Liver (tissue), 9 donors: ENCODE data around the gene IRF9. TPM values are rescaled to one million over a fixed set of nuclear protein-coding genes. Genes with fewer than 3 reads are reported as not detected.

ENCODE experiments used
- DNase-seq: peaks from one replicate; pipeline ENCODE4 v3.0.0-alpha.2; 2017; ENCODE audit warnings: low spot score
- H3K27ac ChIP-seq, 2 donors: one replicate each; pipeline ENCODE4 v1.7.0; 2013; ENCODE audit warnings: inconsistent platforms in 2 of 2, low read length in 2 of 2, control low read depth in 1 of 2, low read depth in 1 of 2, mild to moderate bottlenecking in 1 of 2
- H3K27me3 ChIP-seq, 4 donors: one replicate each; pipeline versions ENCODE4 v1.6.1 to v1.7.0; 2013; ENCODE audit warnings: low read length in 3 of 4, inconsistent platforms in 1 of 4, mild to moderate bottlenecking in 1 of 4, moderate library complexity in 1 of 4; ENCODE audit not compliant: control insufficient read depth in 4 of 4, insufficient read depth in 4 of 4
- H3K36me3 ChIP-seq, 4 donors: one replicate each; pipeline versions ENCODE4 v1.6.1 to v1.7.0; 2013; ENCODE audit warnings: low read length in 3 of 4, mild to moderate bottlenecking in 3 of 4, low read depth in 1 of 4, moderate library complexity in 1 of 4; ENCODE audit not compliant: control insufficient read depth in 4 of 4, insufficient read depth in 3 of 4
- H3K4me1 ChIP-seq, 4 donors: one replicate each; pipeline versions ENCODE4 v1.6.1 to v1.7.0; 2013; ENCODE audit warnings: low read length in 3 of 4, mild to moderate bottlenecking in 3 of 4, moderate library complexity in 1 of 4; ENCODE audit not compliant: control insufficient read depth in 4 of 4, insufficient read depth in 4 of 4
- H3K4me3 ChIP-seq, 3 donors: one replicate each; pipeline versions ENCODE4 v1.6.1 to v1.7.0; 2013; ENCODE audit warnings: low read length in 3 of 3, control low read depth in 1 of 3, low read depth in 1 of 3, mild to moderate bottlenecking in 1 of 3
- H3K9ac ChIP-seq, 2 donors: one replicate each; pipeline ENCODE4 v1.7.0; 2013; ENCODE audit warnings: low read length in 2 of 2, mild to moderate bottlenecking in 2 of 2, moderate library complexity in 2 of 2, control low read depth in 1 of 2, low read depth in 1 of 2
- H3K9me3 ChIP-seq, 4 donors: one replicate each; pipeline versions ENCODE4 v1.6.1 to v1.7.0; 2013; ENCODE audit warnings: low read length in 3 of 4; ENCODE audit not compliant: control insufficient read depth in 4 of 4
- EGR1 ChIP-seq, 2 donors: IDR thresholded peaks; 2 replicates each; pipeline ENCODE4 v1.6.1; 2016 to 2018; ENCODE audit warnings: antibody characterized with exemption in 2 of 2, low read depth in 2 of 2
- FOXA1 ChIP-seq: IDR thresholded peaks from 2 replicates; pipeline ENCODE4 v1.6.1; 2016; ENCODE audit warnings: antibody characterized with exemption
- FOXA2 ChIP-seq: IDR thresholded peaks from 2 replicates; pipeline ENCODE4 v1.6.1; 2016; ENCODE audit warnings: antibody characterized with exemption
- GABPA ChIP-seq, 2 donors: IDR thresholded peaks in 1 of 2; conservative IDR thresholded peaks in 1 of 2; 2 replicates each; pipeline ENCODE4 v1.6.1; 2016; ENCODE audit warnings: antibody characterized with exemption in 2 of 2, mild to moderate bottlenecking in 1 of 2, moderate library complexity in 1 of 2
- HNF4A ChIP-seq, 2 donors: conservative IDR thresholded peaks; 2 replicates each; pipeline ENCODE4 v1.6.1; 2016; ENCODE audit warnings: antibody characterized with exemption in 2 of 2, mild to moderate bottlenecking in 2 of 2
- HNF4G ChIP-seq: IDR thresholded peaks from 2 replicates; pipeline ENCODE4 v1.6.1; 2016; ENCODE audit warnings: antibody characterized with exemption
- JUND ChIP-seq, 2 donors: IDR thresholded peaks; 2 replicates each; pipeline ENCODE4 v1.6.1; 2016; ENCODE audit warnings: antibody characterized with exemption in 2 of 2
- RAD21 ChIP-seq, 2 donors: IDR thresholded peaks; 2 replicates each; pipeline ENCODE4 v1.6.1; 2016; ENCODE audit warnings: antibody characterized with exemption in 2 of 2, mild to moderate bottlenecking in 2 of 2
- RXRA ChIP-seq, 2 donors: IDR thresholded peaks; 2 replicates each; pipeline ENCODE4 v1.6.1; 2017 to 2018; ENCODE audit warnings: antibody characterized with exemption in 2 of 2, mild to moderate bottlenecking in 1 of 2
- TAF1 ChIP-seq: conservative IDR thresholded peaks from 2 replicates; pipeline ENCODE4 v1.6.1; 2016; ENCODE audit warnings: antibody characterized with exemption, mild to moderate bottlenecking
- YY1 ChIP-seq: IDR thresholded peaks from 2 replicates; pipeline ENCODE4 v1.6.1; 2016; ENCODE audit warnings: antibody characterized with exemption, mild to moderate bottlenecking
- WGBS: extraction: QIAGEN DNeasy Blood & Tissue Kit; methylation state at CpG from one replicate; pipeline ENCODE4 v1.1.7; 2013; 5-methylcytosine and 5-hydroxymethylcytosine counted together
- polyA plus RNA-seq, 2 donors: library from polyadenylated mRNA; stranded (reverse) in 1 of 2; unstranded in 1 of 2; fragments of 200-250 nt in 1 of 2; fragments of >200 nt in 1 of 2; fragmentation: Nextera tagmentation in 1 of 2; extraction: Ambion mirVana in 1 of 2; gene quantifications; one replicate each; pipeline versions ENCODE4 v1.2.1 to v1.2.3, GENCODE V29; 2013 to 2015
- total RNA-seq, 2 donors: library from RNA; depleted of rRNA; stranded (reverse); fragments of >200 nt; gene quantifications; one replicate each; pipeline ENCODE4 v1.2.3, GENCODE V29; 2014
- TF ChIP-seq, protein P1 (sequence below): IDR thresholded peaks from 2 replicates; pipeline ENCODE4 v1.6.1; 2016; ENCODE audit warnings: antibody characterized with exemption
- TF ChIP-seq, protein P2 (sequence below): fragments of 150-350 bp; IDR thresholded peaks from 2 replicates; pipeline ENCODE4 v1.5.1; 2017; ENCODE audit warnings: improper control_type of control experiment, low read depth, low read length; ENCODE audit not compliant: missing input control
- TF ChIP-seq, protein P3 (sequence below): IDR thresholded peaks from 2 replicates; pipeline ENCODE4 v1.6.1; 2016; ENCODE audit warnings: antibody characterized with exemption
- donor health status: healthy.
- donor health status: healthy.
- donor health status: healthy.
- donor health status: healthy.
- donor health status: healthy.

The IRF9 gene
- total and polyA plus RNA-seq, 4 donors: 37.9 to 60.9 (median 51.0) TPM

DNA sequence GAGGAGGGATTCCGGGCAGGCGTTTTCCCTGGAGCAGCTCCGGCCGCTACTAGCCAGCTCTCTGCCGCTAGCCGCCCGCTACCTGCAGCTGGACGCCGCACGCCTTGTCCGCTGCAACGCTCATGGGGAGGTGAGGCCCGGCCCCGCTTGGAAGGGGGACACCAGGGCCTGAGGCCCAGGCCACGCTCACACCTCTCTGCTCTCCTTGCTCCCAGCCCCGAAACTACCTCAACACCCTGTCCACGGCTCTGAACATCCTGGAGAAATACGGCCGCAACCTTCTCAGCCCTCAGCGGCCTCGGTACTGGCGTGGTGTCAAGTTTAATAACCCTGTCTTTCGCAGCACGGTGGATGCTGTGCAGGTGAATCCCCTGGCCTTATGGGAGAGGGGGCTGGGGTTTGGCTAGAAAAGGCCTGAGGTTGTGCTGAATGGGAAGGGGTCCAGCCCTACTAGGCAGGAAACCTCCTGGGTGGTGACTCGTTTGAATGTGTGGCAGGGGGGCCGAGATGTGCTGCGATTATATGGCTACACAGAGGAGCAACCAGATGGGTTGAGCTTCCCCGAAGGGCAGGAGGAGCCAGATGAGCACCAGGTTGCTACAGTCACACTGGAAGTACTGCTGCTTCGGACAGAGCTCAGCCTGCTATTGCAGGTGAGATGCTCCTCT, 13.2 kb upstream of the IRF9 start:
- H3K36me3 ChIP-seq: peaks cover 5 to 43% (median 34%) of the 10 kb centered on the region in 4 donors
- peak overlapping the region; percentile 87 to 97 (median 93) for H3K4me3 ChIP-seq
- WGBS: 6% methylated on average over 29 of the region's 29 CpGs
- H3K27me3 ChIP-seq: no peaks in the 10 kb centered on the region
- H3K4me1 ChIP-seq: peaks cover 3 to 35% (median 21%) of the 10 kb centered on the region in 4 donors
- DNase-seq: no peak
- no peaks in the 10 kb centered on the region for H3K9me3 ChIP-seq
- peak overlapping the region; percentile 57 to 79 for H3K9ac ChIP-seq
- TF ChIP-seq JUND (IDR thresholded peaks at IDR 0.05) (no peak), GABPA (IDR thresholded peaks at IDR 0.05 in 1 of 2, conservative IDR thresholded peaks at IDR 0.05 in 1 of 2) (no peak), RXRA (IDR thresholded peaks at IDR 0.05) (no peak), HNF4A (conservative IDR thresholded peaks at IDR 0.05) (no peak), RAD21 (IDR thresholded peaks at IDR 0.05) (no peak), EGR1 (IDR thresholded peaks at IDR 0.05; ENCODE audit: low read depth in 2 of 2) (no peak), YY1 (no peak)
- TF ChIP-seq, protein P1, sequence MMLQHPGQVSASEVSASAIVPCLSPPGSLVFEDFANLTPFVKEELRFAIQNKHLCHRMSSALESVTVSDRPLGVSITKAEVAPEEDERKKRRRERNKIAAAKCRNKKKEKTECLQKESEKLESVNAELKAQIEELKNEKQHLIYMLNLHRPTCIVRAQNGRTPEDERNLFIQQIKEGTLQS: no peak
- TF ChIP-seq, protein P2, sequence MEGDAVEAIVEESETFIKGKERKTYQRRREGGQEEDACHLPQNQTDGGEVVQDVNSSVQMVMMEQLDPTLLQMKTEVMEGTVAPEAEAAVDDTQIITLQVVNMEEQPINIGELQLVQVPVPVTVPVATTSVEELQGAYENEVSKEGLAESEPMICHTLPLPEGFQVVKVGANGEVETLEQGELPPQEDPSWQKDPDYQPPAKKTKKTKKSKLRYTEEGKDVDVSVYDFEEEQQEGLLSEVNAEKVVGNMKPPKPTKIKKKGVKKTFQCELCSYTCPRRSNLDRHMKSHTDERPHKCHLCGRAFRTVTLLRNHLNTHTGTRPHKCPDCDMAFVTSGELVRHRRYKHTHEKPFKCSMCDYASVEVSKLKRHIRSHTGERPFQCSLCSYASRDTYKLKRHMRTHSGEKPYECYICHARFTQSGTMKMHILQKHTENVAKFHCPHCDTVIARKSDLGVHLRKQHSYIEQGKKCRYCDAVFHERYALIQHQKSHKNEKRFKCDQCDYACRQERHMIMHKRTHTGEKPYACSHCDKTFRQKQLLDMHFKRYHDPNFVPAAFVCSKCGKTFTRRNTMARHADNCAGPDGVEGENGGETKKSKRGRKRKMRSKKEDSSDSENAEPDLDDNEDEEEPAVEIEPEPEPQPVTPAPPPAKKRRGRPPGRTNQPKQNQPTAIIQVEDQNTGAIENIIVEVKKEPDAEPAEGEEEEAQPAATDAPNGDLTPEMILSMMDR: no peak
- H3K27ac ChIP-seq: peak overlapping the region; percentile 89 to 91

DNA sequence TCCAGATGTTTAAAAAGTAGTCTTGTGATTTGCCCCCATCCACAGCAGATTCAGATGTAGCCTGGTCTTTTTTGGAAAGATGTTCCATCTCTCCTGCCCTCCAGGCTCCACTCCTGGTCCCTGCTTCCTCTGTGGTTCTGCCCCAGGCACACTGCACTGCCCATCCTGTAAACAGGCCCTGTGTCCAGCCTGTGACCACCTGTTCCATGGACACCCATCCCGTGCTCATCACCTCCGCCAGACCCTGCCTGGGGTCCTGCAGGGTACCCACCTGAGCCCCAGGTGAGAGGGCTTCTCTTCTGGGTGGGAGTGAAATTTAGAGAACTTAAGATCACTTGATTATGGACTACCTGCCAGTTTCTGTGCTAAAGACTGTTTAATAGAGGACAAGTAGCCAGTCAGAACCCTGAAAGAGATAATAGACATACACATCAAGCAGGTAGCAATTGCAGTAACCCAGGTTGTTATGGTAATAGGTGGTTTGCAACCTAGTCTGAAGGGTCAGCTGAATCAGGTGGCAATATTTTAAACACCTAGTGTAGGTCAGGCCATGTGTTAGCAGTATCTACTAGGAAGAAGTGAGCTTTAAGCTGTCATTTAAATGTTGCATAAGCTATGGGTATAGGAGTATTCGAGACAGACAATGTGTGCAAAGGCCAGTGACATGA, 11.6 kb upstream of the IRF9 start:
- 96% methylated on average over 3 of the region's 3 CpGs for WGBS
- TF ChIP-seq, protein P2: no peak
- TF ChIP-seq JUND (IDR thresholded peaks at IDR 0.05) (no peak), RXRA (IDR thresholded peaks at IDR 0.05) (no peak)
- H3K9me3 ChIP-seq: no peaks in the 10 kb centered on the region
- peaks cover 1 to 35% (median 31%) of the 10 kb centered on the region in 4 donors for H3K36me3 ChIP-seq
- no peak overlapping the region for H3K9ac ChIP-seq
- H3K4me1 ChIP-seq: peaks cover 3 to 32% (median 21%) of the 10 kb centered on the region in 4 donors
- no peak overlapping the region for H3K4me3 ChIP-seq
- H3K27ac ChIP-seq: no peak overlapping the region
- no peak for DNase-seq
- H3K27me3 ChIP-seq: no peaks in the 10 kb centered on the region

DNA sequence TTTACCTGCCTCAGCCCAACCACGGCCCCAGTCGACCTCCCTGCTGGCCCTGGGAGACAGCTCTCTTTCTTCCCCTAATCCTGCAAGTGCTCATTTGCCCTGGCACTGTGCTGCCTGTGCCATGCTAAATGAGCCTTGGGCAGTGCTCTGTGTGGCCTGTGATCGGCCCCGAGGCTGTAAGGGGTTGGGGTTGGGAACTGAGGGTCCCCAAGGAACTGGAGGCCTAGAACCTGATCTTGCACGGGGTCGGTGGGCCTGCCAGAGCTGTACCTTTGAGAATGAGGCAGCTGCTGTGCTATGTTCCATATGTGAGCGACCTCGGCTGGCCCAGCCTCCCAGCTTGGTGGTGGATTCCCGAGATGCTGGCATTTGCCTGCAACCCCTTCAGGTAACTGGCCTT, 11.0 kb upstream of the IRF9 start:
- Histone ChIP-seq H3K36me3 (peaks cover 3 to 40% (median 35%) of the 10 kb centered on the region in 4 donors), H3K4me1 (peaks cover 3 to 28% (median 21%) of the 10 kb centered on the region in 4 donors)
- TF ChIP-seq, protein P1: no peak
- no peak for TF ChIP-seq HNF4A (conservative IDR thresholded peaks at IDR 0.05)
- TF ChIP-seq, protein P3, sequence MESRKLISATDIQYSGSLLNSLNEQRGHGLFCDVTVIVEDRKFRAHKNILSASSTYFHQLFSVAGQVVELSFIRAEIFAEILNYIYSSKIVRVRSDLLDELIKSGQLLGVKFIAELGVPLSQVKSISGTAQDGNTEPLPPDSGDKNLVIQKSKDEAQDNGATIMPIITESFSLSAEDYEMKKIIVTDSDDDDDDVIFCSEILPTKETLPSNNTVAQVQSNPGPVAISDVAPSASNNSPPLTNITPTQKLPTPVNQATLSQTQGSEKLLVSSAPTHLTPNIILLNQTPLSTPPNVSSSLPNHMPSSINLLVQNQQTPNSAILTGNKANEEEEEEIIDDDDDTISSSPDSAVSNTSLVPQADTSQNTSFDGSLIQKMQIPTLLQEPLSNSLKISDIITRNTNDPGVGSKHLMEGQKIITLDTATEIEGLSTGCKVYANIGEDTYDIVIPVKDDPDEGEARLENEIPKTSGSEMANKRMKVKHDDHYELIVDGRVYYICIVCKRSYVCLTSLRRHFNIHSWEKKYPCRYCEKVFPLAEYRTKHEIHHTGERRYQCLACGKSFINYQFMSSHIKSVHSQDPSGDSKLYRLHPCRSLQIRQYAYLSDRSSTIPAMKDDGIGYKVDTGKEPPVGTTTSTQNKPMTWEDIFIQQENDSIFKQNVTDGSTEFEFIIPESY: no peak
- TF ChIP-seq, protein P2: no peak
- no peak for TF ChIP-seq FOXA1
- TF ChIP-seq RXRA (IDR thresholded peaks at IDR 0.05): no peak
- TF ChIP-seq JUND (IDR thresholded peaks at IDR 0.05): no peak
- TF ChIP-seq HNF4G: no peak
- no peak for TF ChIP-seq TAF1
- TF ChIP-seq GABPA (IDR thresholded peaks at IDR 0.05 in 1 of 2, conservative IDR thresholded peaks at IDR 0.05 in 1 of 2): no peak
- TF ChIP-seq FOXA2: no peak

More for the DNA sequence above, 11.0 kb upstream of the IRF9 start:
- Histone ChIP-seq H3K9ac (no peak overlapping the region), H3K9me3 (no peaks in the 10 kb centered on the region), H3K4me3 (no peak overlapping the region), H3K27ac (no peak overlapping the region), H3K27me3 (no peaks in the 10 kb centered on the region)
- 96% methylated on average over 9 of the region's 9 CpGs for WGBS
- no peak for DNase-seq
